CD4-positive, alpha-beta T cell (primary cell): ENCODE results near the gene CSTF2T. TPM values are rescaled to one million over a fixed set of nuclear protein-coding genes. Genes with fewer than 3 reads are reported as not detected.

Experiments
- ATAC-seq: fragments of 200-7000 bp; cut with Tn5 transposase; one replicate; pipeline ENCODE4 v1.10.0; 2022; ENCODE audit warnings: mild to moderate bottlenecking; ENCODE audit not compliant: poor library complexity
- CTCF ChIA-PET: fragments of 350-600 bp; sonication (Branson Sonifier 250); formaldehyde crosslinking; loops from one replicate; lab custom pipeline; 2021; ENCODE audit warnings: antibody characterized with exemption, inconsistent platforms; lab: Charles Lee
- POLR2A ChIA-PET: fragments of 350-600 bp; sonication (Branson Sonifier 250); formaldehyde crosslinking; loops from one replicate; lab custom pipeline; 2021; ENCODE audit warnings: antibody characterized with exemption, inconsistent platforms; lab: Charles Lee
- DNase-seq, 14 experiments: peaks; one replicate each; pipeline ENCODE4 v3.0.0-alpha.2; 2013 to 2020; ENCODE audit warnings: mixed read lengths in 2 of 14
- H3K27ac ChIP-seq, 2 donors: one replicate each; pipeline versions ENCODE4 v1.5.1 to v1.7.0; 2013; ENCODE audit warnings: low read length in 2 of 2, low read depth in 1 of 2, mild to moderate bottlenecking in 1 of 2
- H3K27me3 ChIP-seq, 2 experiments: 1 replicate in 1 of 2; 2 replicates in 1 of 2; pipeline versions ENCODE4 v1.6.1 to v1.7.0; 2013; ENCODE audit warnings: low read length in 2 of 2, control low read depth in 1 of 2, mild to moderate bottlenecking in 1 of 2, moderate library complexity in 1 of 2; ENCODE audit not compliant: insufficient read depth in 2 of 2, control insufficient read depth in 1 of 2
- H3K36me3 ChIP-seq: one replicate; pipeline ENCODE4 v1.6.1; 2013; ENCODE audit warnings: low read length, control low read depth; ENCODE audit not compliant: insufficient read depth
- H3K4me1 ChIP-seq: one replicate; pipeline ENCODE4 v1.6.1; 2013; ENCODE audit warnings: low read length, control low read depth; ENCODE audit not compliant: insufficient read depth
- H3K4me3 ChIP-seq: one replicate; pipeline ENCODE4 v1.5.1; 2013; ENCODE audit warnings: mild to moderate bottlenecking, low read length, moderate library complexity
- H3K9me3 ChIP-seq, 2 experiments: 1 replicate in 1 of 2; 2 replicates in 1 of 2; pipeline versions ENCODE4 v1.6.1 to v1.7.0; 2013; ENCODE audit warnings: low read length in 2 of 2, mild to moderate bottlenecking in 2 of 2, control low read depth in 1 of 2, moderate library complexity in 1 of 2; ENCODE audit not compliant: control insufficient read depth in 1 of 2, insufficient read depth in 1 of 2
- H3K27ac Mint-ChIP-seq: one replicate; pipeline ENCODE4 v1.8.0; 2020; ENCODE audit warnings: mixed read lengths
- H3K27me3 Mint-ChIP-seq: one replicate; pipeline ENCODE4 v1.8.0; 2021; ENCODE audit warnings: mixed read lengths
- H3K36me3 Mint-ChIP-seq: one replicate; pipeline ENCODE4 v1.8.0; 2021; ENCODE audit warnings: low read depth, mixed read lengths
- H3K4me1 Mint-ChIP-seq: one replicate; pipeline ENCODE4 v1.8.0; 2021; ENCODE audit warnings: low read depth, mixed read lengths
- H3K4me3 Mint-ChIP-seq: one replicate; pipeline ENCODE4 v1.8.0; 2020; ENCODE audit warnings: mild to moderate bottlenecking, mixed read lengths
- H3K9me3 Mint-ChIP-seq: one replicate; pipeline ENCODE4 v1.8.0; 2020; ENCODE audit warnings: mixed read lengths
- CTCF ChIP-seq: fragments of 200-600 bp; IDR thresholded peaks from one replicate; pipeline ENCODE4 v1.8.0; 2022; ENCODE audit warnings: antibody characterized with exemption, mild to moderate bottlenecking
- intact Hi-C, 2 experiments: fragments of 100-400 bp; cut with DNase I in 1 of 2; cut with micrococcal nuclease in 1 of 2; formaldehyde crosslinking; loops; one replicate each; pipeline versions ENCODE4 v1.15.1 to v1.9.0; 2023 to 2025; cut with DNase I, micrococcal nuclease
- total RNA-seq, 174 experiments: library from RNA in 2 of 174; stranded (reverse) in 2 of 174; gene quantifications; one replicate each; pipeline ENCODE4 v1.2.3 and lab custom pipeline; 2021 to 2026

Gene CSTF2T
- total RNA-seq, 2 experiments from 2014 or later: 28.4 to 29.6 TPM

GRCh38 chr10:51709324-51709972 is 10.1 kb upstream of the CSTF2T start:
- POLR2A ChIA-PET: interaction anchor here (2.0 kb wide), 1 partner anchor 9 kb away, joined by 12 read pairs; the partner anchor contains the start of gene CSTF2T
- no peak for ATAC-seq
- intact Hi-C loops: loop anchor here in 1 of 2 experiments (10.0 kb wide), 1 partner anchor 1085 kb away; the partner anchor contains the start of gene SGMS1
- no peaks in the 10 kb centered on the region for H3K9me3 ChIP-seq
- peaks cover 34% of the 10 kb centered on the region for H3K4me1 Mint-ChIP-seq
- H3K9me3 Mint-ChIP-seq: no peaks in the 10 kb centered on the region
- no peak for DNase-seq
- no peak overlapping the region for H3K27ac ChIP-seq
- H3K36me3 Mint-ChIP-seq: no peaks in the 10 kb centered on the region
- H3K4me3 Mint-ChIP-seq: no peak overlapping the region
- CTCF ChIA-PET: no interaction called here
- no peaks in the 10 kb centered on the region for H3K27me3 Mint-ChIP-seq
- peaks cover 0 to 2% of the 10 kb centered on the region in 2 experiments for H3K27me3 ChIP-seq
- H3K36me3 ChIP-seq: no peaks in the 10 kb centered on the region
- TF ChIP-seq CTCF: no peak
- H3K4me3 ChIP-seq: no peak overlapping the region
- H3K4me1 ChIP-seq: peaks cover 6% of the 10 kb centered on the region
- peak overlapping the region; percentile 65 for H3K27ac Mint-ChIP-seq

- Histone ChIP-seq H3K27ac (no peak overlapping the region), H3K27me3 (no peaks in the 10 kb centered on the region), H3K4me3 (no peak overlapping the region), H3K4me1 (peaks cover 6% of the 10 kb centered on the region), H3K9me3 (no peaks in the 10 kb centered on the region), H3K36me3 (no peaks in the 10 kb centered on the region)
- DNase-seq: no peak
- intact Hi-C loops: loop anchor here in 1 of 2 experiments (10.0 kb wide), 1 partner anchor 1084 kb away; the partner anchor contains the start of gene SGMS1
- ATAC-seq: no peak
- Mint-ChIP-seq H3K27ac (peak overlapping the region; percentile 65), H3K4me3 (no peak overlapping the region), H3K9me3 (no peaks in the 10 kb centered on the region), H3K4me1 (peaks cover 34% of the 10 kb centered on the region), H3K36me3 (no peaks in the 10 kb centered on the region), H3K27me3 (no peaks in the 10 kb centered on the region)
- POLR2A ChIA-PET: interaction anchor here (2.0 kb wide), 1 partner anchor 9 kb away, joined by 12 read pairs; the partner anchor contains the start of gene CSTF2T
- TF ChIP-seq CTCF: no peak
- CTCF ChIA-PET: no interaction called here
These were observed 9.2 kb upstream of the CSTF2T start for GRCh38 chr10:51708609-51709008.

- Histone ChIP-seq H3K27ac (no peak overlapping the region), H3K27me3 (no peaks in the 10 kb centered on the region), H3K4me1 (peaks cover 6% of the 10 kb centered on the region), H3K9me3 (no peaks in the 10 kb centered on the region), H3K4me3 (no peak overlapping the region), H3K36me3 (no peaks in the 10 kb centered on the region)
- no peak for TF ChIP-seq CTCF
- peak; percentile 62 for ATAC-seq
- CTCF ChIA-PET: no interaction called here
- peak overlapping the region; percentile 65 for H3K27ac Mint-ChIP-seq
- H3K9me3 Mint-ChIP-seq: no peaks in the 10 kb centered on the region
- H3K27me3 Mint-ChIP-seq: no peaks in the 10 kb centered on the region
- intact Hi-C loops: loop anchor here in 1 of 2 experiments (10.0 kb wide), 1 partner anchor 1083 kb away; the partner anchor contains the start of gene SGMS1
- H3K4me1 Mint-ChIP-seq: peaks cover 34% of the 10 kb centered on the region
- DNase-seq: peak in 1 of 14 experiments; percentile 27
- peak overlapping the region; percentile 48 for H3K4me3 Mint-ChIP-seq
- H3K36me3 Mint-ChIP-seq: no peaks in the 10 kb centered on the region
- POLR2A ChIA-PET: interaction anchor here (2.0 kb wide), 1 partner anchor 8 kb away, joined by 12 read pairs; the partner anchor contains the start of gene CSTF2T
These were observed 8.5 kb upstream of the CSTF2T start for GRCh38 chr10:51707821-51708424.
